ENCODE measurements around the gene ATP10B. TPM values are rescaled to one million over a fixed set of nuclear protein-coding genes. Genes with fewer than 3 reads are reported as not detected.

The ATP10B gene
- total and polyA plus RNA-seq, 2 of the 8 experiments (the other 6 are each of a cell fraction or from before 2014, with no cell fraction given) = 0.06 to 0.11 TPM

DNA sequence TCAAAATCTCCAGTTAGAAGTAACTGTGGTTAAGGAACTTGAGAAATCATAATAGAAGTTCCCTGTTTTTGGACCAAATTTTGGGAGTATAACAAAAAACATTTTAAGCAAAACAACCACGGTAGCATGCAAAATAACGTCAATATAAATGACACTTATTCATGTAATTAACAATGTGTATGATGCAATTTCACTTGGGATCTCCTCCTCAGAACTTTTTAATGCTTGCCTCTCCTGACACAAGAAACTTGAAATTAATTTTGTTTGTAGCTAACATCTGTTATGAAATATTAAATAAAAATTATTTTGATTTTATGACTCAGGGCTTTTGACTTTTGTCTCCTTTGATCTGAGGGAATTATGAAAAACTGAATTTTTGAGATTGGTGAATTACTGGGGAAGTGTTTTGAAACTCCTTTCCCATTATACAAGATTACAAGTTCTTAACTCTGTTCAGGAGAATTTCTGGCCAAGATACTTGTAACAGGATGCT is 149.7 kb downstream of the ATP10B start:
- no peak overlapping the region for H3K4me3 ChIP-seq (ENCODE audit: extremely low read depth in 1 of 4, insufficient read depth in 2 of 4, low read depth in 3 of 4, low read length in 4 of 4)
- WGBS, 2 experiments (ENCODE audit: extremely low coverage in 1 of 2, insufficient coverage in 1 of 2, insufficient read length in 1 of 2, insufficient replicate concordance in 2 of 2, low coverage in 1 of 2, low lambda C conversion rate in 2 of 2, missing lambda C conversion rate in 1 of 2) = 92% methylated on average over 2 of the region's 2 CpGs; no CpG with 5 or more reads in 1 of the 2 experiments

More for the DNA sequence above, 149.7 kb downstream of the ATP10B start:
- no peaks in the 10 kb centered on the region for H3K79me1 ChIP-seq (ENCODE audit: low read depth, low read length)
- no peak overlapping the region for H4K91ac ChIP-seq (replicated peaks; ENCODE audit: insufficient read length, low read length)
- POLR2A ChIA-PET (ENCODE audit: partially characterized antibody) = no interaction called here
- no peak overlapping the region for H4K8ac ChIP-seq (ENCODE audit: extremely low read depth, insufficient read depth, low read length)
- no peak overlapping the region for H2BK15ac ChIP-seq (ENCODE audit: low read length)
- no peak overlapping the region for H3K4me2 ChIP-seq (ENCODE audit: insufficient read depth in 1 of 2, low read depth in 2 of 2, low read length in 2 of 2)
- H3K27me3 ChIP-seq (replicated peaks in 1 of 4; ENCODE audit: control insufficient read depth in 3 of 4, extremely low read depth in 1 of 4, insufficient read depth in 3 of 4, low read length in 3 of 4) = no peaks in the 10 kb centered on the region
- H4K5ac ChIP-seq (ENCODE audit: insufficient read length, low read depth, low read length) = no peak overlapping the region
- no peaks in the 10 kb centered on the region for H3K36me3 ChIP-seq (ENCODE audit: control insufficient read depth in 2 of 4, insufficient read depth in 4 of 4, low read length in 3 of 4)
- H3K27ac ChIP-seq (ENCODE audit: low read depth, low read length) = no peak overlapping the region
- no peak overlapping the region for H2BK120ac ChIP-seq (replicated peaks; ENCODE audit: low read depth, low read length)
- H3K23ac ChIP-seq (ENCODE audit: insufficient read length) = no peak overlapping the region
- H3K23me2 ChIP-seq (ENCODE audit: low read depth, low read length) = no peaks in the 10 kb centered on the region
- H2BK5ac ChIP-seq (ENCODE audit: low read depth, low read length) = no peak overlapping the region
- TF ChIP-seq NANOG (IDR thresholded peaks at IDR 0.05; ENCODE audit: insufficient read depth, low read depth, low read length, poor library complexity, severe bottlenecking) = no peak
- no peak for TF ChIP-seq SP2 (IDR thresholded peaks at IDR 0.05; ENCODE audit: low read length)
- TF ChIP-seq SIN3A (conservative IDR thresholded peaks at IDR 0.05 in 1 of 2, IDR thresholded peaks at IDR 0.05 in 1 of 2; ENCODE audit: low read depth in 1 of 2, low read length in 2 of 2) = no peak
- TF ChIP-seq HDAC6 (IDR thresholded peaks at IDR 0.05; ENCODE audit: low read depth, low read length) = no peak
- no peak for TF ChIP-seq TAF1 (IDR thresholded peaks at IDR 0.05; ENCODE audit: low read depth, low read length)
- no peak for TF ChIP-seq TEAD4 (IDR thresholded peaks at IDR 0.05; ENCODE audit: low read depth, low read length)
- H4K20me1 ChIP-seq (replicated peaks in 1 of 2; ENCODE audit: control insufficient read depth in 1 of 2, insufficient read depth in 2 of 2, low read length in 2 of 2) = no peaks in the 10 kb centered on the region
- no peaks in the 10 kb centered on the region; a peak in 1 of 4 replicates for H3K9me3 ChIP-seq (ENCODE audit: insufficient read depth in 2 of 2, low read depth in 1 of 2, low read length in 1 of 2)
- DNase-seq (ENCODE audit: low read depth in 1 of 2, low spot score in 2 of 2) (no peak), FAIRE-seq (no peak)
- H2BK20ac ChIP-seq (ENCODE audit: low read length) = no peak overlapping the region
- no peak overlapping the region for H3K14ac ChIP-seq (ENCODE audit: insufficient read length)
- H2AK5ac ChIP-seq (ENCODE audit: low read depth, low read length) = no peak overlapping the region
- no peak overlapping the region for H3K18ac ChIP-seq (ENCODE audit: extremely low read depth, low read length)
- no peak overlapping the region for H3K9ac ChIP-seq (replicated peaks in 1 of 4; ENCODE audit: extremely low read depth in 1 of 4, low read depth in 3 of 4, low read length in 3 of 4)
- no peak overlapping the region for H3K4ac ChIP-seq (replicated peaks; ENCODE audit: insufficient read length, low read depth, low read length)
- H3K79me2 ChIP-seq (ENCODE audit: control insufficient read depth in 1 of 2, insufficient read depth in 2 of 2, low read length in 2 of 2) = no peaks in the 10 kb centered on the region
- CTCF ChIA-PET (ENCODE audit: partially characterized antibody) = no interaction called here
- no peak overlapping the region for H2AFZ ChIP-seq (ENCODE audit: low read length)
- H3K4me1 ChIP-seq (replicated peaks in 1 of 4; ENCODE audit: control insufficient read depth in 3 of 4, insufficient read depth in 4 of 4, low read length in 3 of 4) = no peaks in the 10 kb centered on the region
- H2BK12ac ChIP-seq (ENCODE audit: low read depth, low read length) = no peak overlapping the region
- no peak overlapping the region for H3K56ac ChIP-seq (replicated peaks; ENCODE audit: insufficient read length, low read depth, low read length)

All from H1 (cell line).